ENCODE results near the gene TMC6.

- TF ChIP-seq POLR2A (IDR thresholded peaks at IDR 0.05): no peak
- no peak for TF ChIP-seq CTCF (IDR thresholded peaks at IDR 0.05)
Observed at GRCh38 chr17:78105101-78105500, 23.5 kb downstream of the TMC6 start.
